DOHH2 (cell line): ENCODE results near the gene EMC8.

ENCODE experiments used
- H3F3A ChIP-seq: fragments of 200-600 bp; sonication (generic), shearing (Covaris generic); 2 replicates; pipeline ENCODE4 v1.6.0; 2016; ENCODE audit warnings: antibody characterized with exemption, mild to moderate bottlenecking; ENCODE audit not compliant: control insufficient read depth, insufficient read depth
- H3K27ac ChIP-seq: fragments of 200-600 bp; sonication (generic); 2 replicates; pipeline ENCODE4 v1.5.1; 2014; ENCODE audit warnings: low read depth, mild to moderate bottlenecking, low read length, moderate library complexity
- H3K27me3 ChIP-seq: fragments of 200-600 bp; sonication (generic); 2 replicates; pipeline ENCODE4 v1.6.1; 2014; ENCODE audit warnings: mild to moderate bottlenecking, low read length, mixed read lengths; ENCODE audit not compliant: control insufficient read depth
- H3K36me3 ChIP-seq: fragments of 200-600 bp; sonication (generic); 2 replicates; pipeline ENCODE4 v1.6.1; 2014; ENCODE audit warnings: mild to moderate bottlenecking, low read length, moderate library complexity, mixed read lengths; ENCODE audit not compliant: control insufficient read depth
- H3K4me1 ChIP-seq: fragments of 200-600 bp; sonication (generic); 2 replicates; pipeline ENCODE4 v1.6.1; 2014; ENCODE audit warnings: mild to moderate bottlenecking, low read length, mixed read lengths; ENCODE audit not compliant: control insufficient read depth
- H3K4me2 ChIP-seq: fragments of 200-600 bp; sonication (generic); 2 replicates; pipeline ENCODE4 v1.6.0; 2014; ENCODE audit warnings: mild to moderate bottlenecking, low read length, moderate library complexity
- H3K4me3 ChIP-seq: fragments of 200-600 bp; sonication (generic); 2 replicates; pipeline ENCODE4 v1.5.1; 2014; ENCODE audit warnings: mild to moderate bottlenecking, low read length, mixed read lengths
- H3K79me2 ChIP-seq: fragments of 200-600 bp; sonication (generic); 2 replicates; pipeline ENCODE4 v1.6.1; 2014; ENCODE audit warnings: mild to moderate bottlenecking, low read length, mixed read lengths; ENCODE audit not compliant: control insufficient read depth
- H3K9me2 ChIP-seq: fragments of 200-600 bp; sonication (generic); replicated peaks from 2 replicates; pipeline ENCODE4 v1.6.1; 2014; ENCODE audit warnings: mild to moderate bottlenecking, low read length, mixed read lengths; ENCODE audit not compliant: control insufficient read depth
- H3K9me3 ChIP-seq: fragments of 200-600 bp; sonication (generic); 2 replicates; pipeline ENCODE4 v1.6.1; 2014; ENCODE audit warnings: antibody characterized with exemption, low read length, mixed read lengths; ENCODE audit not compliant: control insufficient read depth, insufficient read depth
- H4K20me1 ChIP-seq: fragments of 200-600 bp; sonication (generic); 2 replicates; pipeline ENCODE4 v1.6.0; 2014; ENCODE audit warnings: low read depth, mild to moderate bottlenecking, antibody characterized with exemption, low read length, moderate library complexity; ENCODE audit not compliant: control insufficient read depth, insufficient read depth
- EZH2phosphoT487 ChIP-seq: fragments of 200-600 bp; sonication (generic); IDR thresholded peaks from 2 replicates; pipeline ENCODE4 v1.6.1; 2017; ENCODE audit warnings: borderline replicate concordance, mild to moderate bottlenecking, antibody characterized with exemption, low read length, moderate library complexity, mixed read lengths
- TF ChIP-seq, protein P1 (sequence below): fragments of 200-600 bp; sonication (generic); IDR thresholded peaks from one replicate; pipeline ENCODE4 v1.5.1; 2014; ENCODE audit warnings: antibody characterized with exemption, mild to moderate bottlenecking, low read depth, low read length; ENCODE audit not compliant: poor library complexity, severe bottlenecking

The EMC8 gene

GRCh38 chr16:85755929-85756768 is 43.2 kb downstream of the EMC8 start:
- peaks cover 89% of the 10 kb centered on the region for H3K4me1 ChIP-seq
- H4K20me1 ChIP-seq, result peaks cover 29% of the 10 kb centered on the region; the same call in 1 of the 2 replicates
- H3K36me3 ChIP-seq, result no peaks in the 10 kb centered on the region
- TF ChIP-seq, protein P1, sequence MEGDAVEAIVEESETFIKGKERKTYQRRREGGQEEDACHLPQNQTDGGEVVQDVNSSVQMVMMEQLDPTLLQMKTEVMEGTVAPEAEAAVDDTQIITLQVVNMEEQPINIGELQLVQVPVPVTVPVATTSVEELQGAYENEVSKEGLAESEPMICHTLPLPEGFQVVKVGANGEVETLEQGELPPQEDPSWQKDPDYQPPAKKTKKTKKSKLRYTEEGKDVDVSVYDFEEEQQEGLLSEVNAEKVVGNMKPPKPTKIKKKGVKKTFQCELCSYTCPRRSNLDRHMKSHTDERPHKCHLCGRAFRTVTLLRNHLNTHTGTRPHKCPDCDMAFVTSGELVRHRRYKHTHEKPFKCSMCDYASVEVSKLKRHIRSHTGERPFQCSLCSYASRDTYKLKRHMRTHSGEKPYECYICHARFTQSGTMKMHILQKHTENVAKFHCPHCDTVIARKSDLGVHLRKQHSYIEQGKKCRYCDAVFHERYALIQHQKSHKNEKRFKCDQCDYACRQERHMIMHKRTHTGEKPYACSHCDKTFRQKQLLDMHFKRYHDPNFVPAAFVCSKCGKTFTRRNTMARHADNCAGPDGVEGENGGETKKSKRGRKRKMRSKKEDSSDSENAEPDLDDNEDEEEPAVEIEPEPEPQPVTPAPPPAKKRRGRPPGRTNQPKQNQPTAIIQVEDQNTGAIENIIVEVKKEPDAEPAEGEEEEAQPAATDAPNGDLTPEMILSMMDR, result no peak
- TF ChIP-seq EZH2phosphoT487, result no peak
- H3K4me3 ChIP-seq, result peak overlapping the region; percentile 63
- no peaks in the 10 kb centered on the region for H3K9me2 ChIP-seq
- peak overlapping the region; percentile 82 for H3K4me2 ChIP-seq
- peaks cover 44% of the 10 kb centered on the region for H3F3A ChIP-seq
- peak overlapping the region; percentile 82 for H3K27ac ChIP-seq
- H3K9me3 ChIP-seq, result no peaks in the 10 kb centered on the region
- peaks cover 71% of the 10 kb centered on the region for H3K27me3 ChIP-seq
- H3K79me2 ChIP-seq, result no peaks in the 10 kb centered on the region

DNA sequence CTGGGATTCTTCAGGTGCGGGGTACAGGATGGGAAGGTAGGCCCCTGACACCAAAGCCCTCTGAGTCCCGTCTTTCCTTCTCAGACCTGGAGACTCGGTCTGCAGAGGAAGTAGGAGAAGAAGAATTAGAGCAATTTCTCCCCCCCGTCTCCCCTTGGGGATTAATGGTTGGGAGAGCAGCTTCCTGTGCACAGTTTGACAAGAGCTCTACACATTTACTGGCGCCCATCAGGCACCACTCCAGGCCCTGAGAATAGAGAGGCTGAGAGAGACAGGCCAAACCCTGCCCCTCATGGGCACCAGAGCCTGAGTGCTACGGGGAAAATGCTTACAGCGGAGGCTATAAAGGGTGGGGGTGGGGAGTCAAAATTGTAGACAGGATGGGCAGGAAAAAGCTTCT is 44.9 kb downstream of the EMC8 start:
- TF ChIP-seq EZH2phosphoT487, result no peak
- TF ChIP-seq, protein P1, result no peak
- no peaks in the 10 kb centered on the region for H3K9me2 ChIP-seq
- peak overlapping the region; percentile 82 for H3K4me2 ChIP-seq
- H3K27me3 ChIP-seq, result peaks cover 70% of the 10 kb centered on the region
- H3K9me3 ChIP-seq, result no peaks in the 10 kb centered on the region
- H3K27ac ChIP-seq, result peak overlapping the region; percentile 82
- peaks cover 98% of the 10 kb centered on the region for H3K4me1 ChIP-seq
- H3K4me3 ChIP-seq, result peak overlapping the region; percentile 63
- H4K20me1 ChIP-seq, result peaks cover 23% of the 10 kb centered on the region; the same call in 1 of the 2 replicates
- no peaks in the 10 kb centered on the region for H3K36me3 ChIP-seq
- H3K79me2 ChIP-seq, result no peaks in the 10 kb centered on the region
- H3F3A ChIP-seq, result peaks cover 39% of the 10 kb centered on the region

GRCh38 chr16:85753976-85754375 is 45.4 kb downstream of the EMC8 start:
- TF ChIP-seq, protein P1, result no peak
- no peak for TF ChIP-seq EZH2phosphoT487
- Histone ChIP-seq H3K79me2 (no peaks in the 10 kb centered on the region), H3K27me3 (peaks cover 70% of the 10 kb centered on the region), H3K4me2 (peak overlapping the region; percentile 82), H3K9me2 (no peaks in the 10 kb centered on the region), H3K4me3 (peak overlapping the region; percentile 63), H3K27ac (peak overlapping the region; percentile 82), H3K9me3 (no peaks in the 10 kb centered on the region), H3F3A (peaks cover 39% of the 10 kb centered on the region), H3K36me3 (no peaks in the 10 kb centered on the region), H3K4me1 (peaks cover 94% of the 10 kb centered on the region), H4K20me1 (peaks cover 22% of the 10 kb centered on the region; the same call in 1 of the 2 replicates)
